Measurements from ENCODE around the gene TBCK. TPM values are rescaled to one million over a fixed set of nuclear protein-coding genes. Genes with fewer than 3 reads are reported as not detected.

The TBCK gene
- total RNA-seq, 2 experiments from 2014 or later = 38.2 to 46.2 TPM

- Mint-ChIP-seq H3K27me3 (no peaks in the 10 kb centered on the region), H3K4me1 (no peaks in the 10 kb centered on the region), H3K4me3 (no peak overlapping the region), H3K36me3 (peaks cover 19% of the 10 kb centered on the region), H3K9me3 (no peaks in the 10 kb centered on the region), H3K27ac (no peak overlapping the region)
- DNase-seq (no peak), ATAC-seq (ENCODE audit: low read depth) (no peak)
- POLR2A ChIA-PET = no interaction called here
These were observed 24.3 kb downstream of the TBCK start for GRCh38 chr4:106291678-106292077.

DNA sequence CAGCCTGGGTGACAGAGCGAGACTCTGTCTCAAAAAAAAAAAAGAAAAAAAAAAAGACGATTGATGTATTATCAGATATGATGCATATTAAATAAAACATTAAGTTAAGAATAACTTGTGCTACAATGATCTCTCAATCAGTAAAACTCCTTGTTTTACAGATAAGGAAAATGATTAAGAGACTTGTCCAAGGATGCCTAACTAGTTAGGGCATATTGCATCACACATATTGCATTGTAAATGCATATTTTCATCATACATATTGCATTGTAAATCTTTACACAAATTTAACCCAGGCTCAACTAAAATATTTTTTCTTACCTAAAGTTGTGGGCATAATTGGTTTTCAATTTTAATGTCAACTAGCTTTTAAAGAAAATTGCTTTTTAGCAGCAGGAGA, 26.3 kb downstream of the TBCK start:
- ATAC-seq (ENCODE audit: low read depth) (no peak), DNase-seq (no peak)
- Mint-ChIP-seq H3K9me3 (no peaks in the 10 kb centered on the region), H3K36me3 (peaks cover 14% of the 10 kb centered on the region), H3K4me1 (no peaks in the 10 kb centered on the region), H3K27me3 (no peaks in the 10 kb centered on the region), H3K4me3 (no peak overlapping the region), H3K27ac (no peak overlapping the region)
- POLR2A ChIA-PET = interaction anchor here (1.2 kb wide), 1 partner anchor 26 kb away, joined by 3 read pairs; no protein-coding TSS in a partner anchor

DNA sequence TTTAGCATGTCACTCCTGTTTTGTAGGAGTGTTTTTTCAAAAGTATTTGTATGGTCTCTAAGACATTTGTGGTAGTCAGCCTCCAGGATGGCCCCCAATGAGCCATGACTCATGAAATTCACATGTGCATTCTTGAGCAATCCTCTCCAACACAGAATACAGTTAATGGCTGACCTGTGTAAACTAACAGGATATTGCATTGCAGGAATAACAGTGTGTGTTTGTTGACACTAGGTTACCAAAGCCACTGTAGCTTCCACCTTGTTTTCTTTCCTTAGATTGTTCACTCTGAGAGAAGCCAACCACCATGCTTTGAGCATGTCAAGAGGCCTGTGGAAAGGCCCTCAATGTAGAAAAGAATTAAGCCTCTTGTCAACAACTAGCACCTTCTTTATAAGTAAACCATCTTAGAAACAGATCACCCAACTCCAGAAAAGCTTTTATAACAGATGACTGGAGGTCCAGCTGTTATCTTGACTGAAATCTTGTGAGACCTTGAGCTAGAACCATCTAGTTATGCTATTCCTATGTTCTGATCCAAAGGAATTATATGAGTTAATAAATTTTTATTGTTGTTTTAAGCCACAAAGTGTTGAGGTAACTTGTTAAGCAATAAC, 28.5 kb downstream of the TBCK start:
- ATAC-seq (ENCODE audit: low read depth) (no peak), DNase-seq (no peak)
- Mint-ChIP-seq H3K36me3 (peaks cover 16% of the 10 kb centered on the region), H3K9me3 (no peaks in the 10 kb centered on the region), H3K27ac (no peak overlapping the region), H3K4me1 (no peaks in the 10 kb centered on the region), H3K4me3 (no peak overlapping the region), H3K27me3 (no peaks in the 10 kb centered on the region)
- POLR2A ChIA-PET = no interaction called here

GRCh38 chr4:106286611-106287010, 29.4 kb downstream of the TBCK start:
- no peak overlapping the region for H3K4me3 Mint-ChIP-seq
- POLR2A ChIA-PET = no interaction called here
- peaks cover under 1% of the 10 kb centered on the region for H3K9me3 Mint-ChIP-seq
- H3K27ac Mint-ChIP-seq = no peak overlapping the region
- H3K4me1 Mint-ChIP-seq = no peaks in the 10 kb centered on the region
- peaks cover 23% of the 10 kb centered on the region for H3K36me3 Mint-ChIP-seq
- ATAC-seq (ENCODE audit: low read depth) (no peak), DNase-seq (no peak)
- H3K27me3 Mint-ChIP-seq = no peaks in the 10 kb centered on the region

DNA sequence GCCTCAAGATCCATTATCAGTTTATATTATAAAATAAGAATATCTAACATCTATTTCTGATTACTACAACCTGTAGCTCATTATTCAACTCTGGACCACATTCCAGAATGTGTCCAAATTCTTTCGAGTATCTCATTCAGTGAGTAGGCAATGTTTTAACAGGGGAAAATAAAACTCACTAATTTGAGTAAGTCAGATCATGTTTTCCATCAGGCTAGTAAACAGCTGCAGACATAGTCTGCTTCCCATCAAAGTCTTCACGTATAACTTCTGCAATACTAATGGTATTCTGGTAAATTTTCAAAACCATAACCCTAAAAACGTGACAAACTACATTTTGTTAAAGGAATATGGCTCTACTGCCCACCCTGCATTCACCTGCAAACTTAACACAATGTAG, 31.8 kb downstream of the TBCK start:
- ATAC-seq (ENCODE audit: low read depth) (no peak), DNase-seq (no peak)
- Mint-ChIP-seq H3K27me3 (no peaks in the 10 kb centered on the region), H3K27ac (no peak overlapping the region), H3K9me3 (peaks cover 2% of the 10 kb centered on the region), H3K36me3 (peaks cover 25% of the 10 kb centered on the region), H3K4me3 (no peak overlapping the region), H3K4me1 (peaks cover 2% of the 10 kb centered on the region)
- POLR2A ChIA-PET = no interaction called here

DNA sequence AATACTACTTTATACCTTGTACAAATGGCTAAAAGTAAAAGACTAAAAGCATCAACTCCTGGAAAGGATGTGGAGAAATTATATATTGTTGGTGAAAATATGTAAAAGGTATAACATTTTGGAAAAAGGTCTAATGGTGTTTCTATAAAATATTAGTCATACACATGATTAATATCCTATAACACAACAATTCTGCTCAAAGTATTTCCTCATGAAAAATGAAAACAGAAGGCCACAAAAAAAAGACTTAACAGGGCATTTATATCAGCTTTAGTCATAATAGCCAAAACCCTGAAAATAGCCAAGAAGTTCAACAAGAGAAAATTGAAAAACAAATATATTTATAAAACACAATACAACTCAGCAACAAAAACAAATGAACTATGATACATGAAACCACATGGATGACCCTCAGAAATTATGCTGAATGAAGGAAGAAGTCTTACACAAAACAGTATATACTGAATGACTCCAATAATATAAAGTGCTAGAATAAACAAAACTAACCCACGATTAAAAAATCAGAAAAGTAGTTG, 38.8 kb downstream of the TBCK start:
- ATAC-seq (ENCODE audit: low read depth) (no peak), DNase-seq (no peak)
- H3K27ac Mint-ChIP-seq = no peak overlapping the region
- peaks cover 2% of the 10 kb centered on the region for H3K9me3 Mint-ChIP-seq
- peaks cover 15% of the 10 kb centered on the region for H3K36me3 Mint-ChIP-seq
- no peak overlapping the region for H3K4me3 Mint-ChIP-seq
- peaks cover 4% of the 10 kb centered on the region for H3K4me1 Mint-ChIP-seq
- no peaks in the 10 kb centered on the region for H3K27me3 Mint-ChIP-seq
- POLR2A ChIA-PET = no interaction called here

DNA sequence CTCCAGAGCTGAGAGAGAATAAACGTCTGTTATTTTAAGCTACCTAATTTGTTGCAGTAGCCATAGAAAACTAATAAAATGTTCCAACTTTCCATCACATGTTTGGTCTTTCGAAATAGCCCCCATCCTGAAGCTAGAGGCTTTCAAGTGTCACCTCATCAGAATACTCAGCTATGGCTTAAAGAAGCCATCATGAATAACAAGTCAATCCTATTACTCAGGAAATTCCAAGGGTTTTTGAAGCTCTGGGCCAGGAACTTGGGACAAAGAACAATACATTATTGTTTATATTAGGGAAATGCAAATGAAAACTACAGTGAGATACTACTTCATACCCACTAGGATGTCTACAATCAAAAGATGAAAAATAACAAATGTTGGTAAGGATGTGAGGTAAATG, 42.2 kb downstream of the TBCK start:
- peaks cover 6% of the 10 kb centered on the region for H3K36me3 Mint-ChIP-seq
- no peak overlapping the region for H3K4me3 Mint-ChIP-seq
- no peaks in the 10 kb centered on the region for H3K27me3 Mint-ChIP-seq
- H3K27ac Mint-ChIP-seq = no peak overlapping the region
- no peak for DNase-seq
- H3K4me1 Mint-ChIP-seq = peaks cover 2% of the 10 kb centered on the region
- POLR2A ChIA-PET = no interaction called here
- no peaks in the 10 kb centered on the region for H3K9me3 Mint-ChIP-seq
- ATAC-seq (ENCODE audit: low read depth) = no peak

- peaks cover 4% of the 10 kb centered on the region for H3K4me1 Mint-ChIP-seq
- H3K36me3 Mint-ChIP-seq = peaks cover 3% of the 10 kb centered on the region
- POLR2A ChIA-PET = no interaction called here
- H3K27me3 Mint-ChIP-seq = no peaks in the 10 kb centered on the region
- no peak for ATAC-seq (ENCODE audit: low read depth)
- H3K27ac Mint-ChIP-seq = no peak overlapping the region
- no peak overlapping the region for H3K4me3 Mint-ChIP-seq
- DNase-seq = no peak
- H3K9me3 Mint-ChIP-seq = no peaks in the 10 kb centered on the region
These were observed 45.3 kb downstream of the TBCK start for GRCh38 chr4:106270736-106271135.

GRCh38 chr4:106269711-106270110, 46.3 kb downstream of the TBCK start:
- no peak for ATAC-seq (ENCODE audit: low read depth)
- no peak for DNase-seq
- POLR2A ChIA-PET = no interaction called here
- no peaks in the 10 kb centered on the region for H3K9me3 Mint-ChIP-seq
- H3K4me3 Mint-ChIP-seq = no peak overlapping the region
- peaks cover 4% of the 10 kb centered on the region for H3K4me1 Mint-ChIP-seq
- H3K27me3 Mint-ChIP-seq = no peaks in the 10 kb centered on the region
- peaks cover 3% of the 10 kb centered on the region for H3K36me3 Mint-ChIP-seq
- no peak overlapping the region for H3K27ac Mint-ChIP-seq

- Mint-ChIP-seq H3K4me3 (no peak overlapping the region), H3K27me3 (no peaks in the 10 kb centered on the region), H3K9me3 (no peaks in the 10 kb centered on the region), H3K4me1 (peaks cover 2% of the 10 kb centered on the region), H3K27ac (no peak overlapping the region), H3K36me3 (no peaks in the 10 kb centered on the region)
- DNase-seq (no peak), ATAC-seq (ENCODE audit: low read depth) (no peak)
- POLR2A ChIA-PET = no interaction called here
These were observed 47.2 kb downstream of the TBCK start for GRCh38 chr4:106268786-106269185.

DNA sequence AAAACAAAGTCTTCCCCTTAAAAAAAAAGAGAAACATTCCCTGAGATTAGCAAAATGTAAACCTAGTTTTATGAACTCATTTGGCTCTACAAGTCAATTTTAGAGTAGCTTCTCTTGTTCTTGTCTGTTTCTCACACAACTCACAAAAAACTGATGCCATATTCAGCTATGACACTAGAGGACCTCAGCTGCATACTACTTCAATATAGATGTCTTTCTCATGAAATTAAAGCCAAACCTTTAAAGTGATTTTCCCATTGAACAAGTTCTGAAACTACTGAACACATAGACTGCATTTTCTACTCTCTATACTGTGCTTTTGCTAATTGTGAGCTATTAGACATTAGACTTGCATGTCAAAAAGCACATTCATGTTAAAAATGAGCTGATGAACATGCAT, 49.8 kb downstream of the TBCK start:
- peaks cover 3% of the 10 kb centered on the region for H3K4me1 Mint-ChIP-seq
- ATAC-seq (ENCODE audit: low read depth) (no peak), DNase-seq (no peak)
- H3K9me3 Mint-ChIP-seq = no peaks in the 10 kb centered on the region
- H3K4me3 Mint-ChIP-seq = no peak overlapping the region
- H3K27me3 Mint-ChIP-seq = no peaks in the 10 kb centered on the region
- POLR2A ChIA-PET = no interaction called here
- no peaks in the 10 kb centered on the region for H3K36me3 Mint-ChIP-seq
- H3K27ac Mint-ChIP-seq = no peak overlapping the region

DNA sequence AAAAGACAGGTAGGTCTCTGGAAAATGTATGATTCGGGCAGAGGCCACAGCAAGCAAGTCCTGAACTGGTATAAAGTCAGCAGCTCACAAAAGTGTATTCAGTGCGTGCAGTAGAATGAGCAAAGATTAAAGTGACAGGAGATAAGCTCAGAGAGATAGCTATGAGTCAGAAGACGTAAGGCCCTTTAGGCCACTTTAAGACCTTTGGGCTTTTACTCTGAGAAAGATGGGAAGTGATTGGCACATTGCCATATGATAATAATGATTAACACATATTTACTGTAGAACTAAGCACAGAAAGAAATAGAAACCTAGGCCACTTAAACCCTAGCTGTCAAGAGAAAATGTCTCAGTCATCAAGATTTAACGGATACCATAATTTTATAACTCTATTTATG, 51.7 kb downstream of the TBCK start:
- POLR2A ChIA-PET = no interaction called here
- DNase-seq = no peak
- no peak overlapping the region for H3K4me3 Mint-ChIP-seq
- H3K9me3 Mint-ChIP-seq = no peaks in the 10 kb centered on the region
- H3K36me3 Mint-ChIP-seq = no peaks in the 10 kb centered on the region
- no peak overlapping the region for H3K27ac Mint-ChIP-seq
- no peak for ATAC-seq (ENCODE audit: low read depth)
- H3K4me1 Mint-ChIP-seq = peaks cover 3% of the 10 kb centered on the region
- no peaks in the 10 kb centered on the region for H3K27me3 Mint-ChIP-seq

GRCh38 chr4:106263594-106264330, 52.2 kb downstream of the TBCK start:
- Mint-ChIP-seq H3K36me3 (no peaks in the 10 kb centered on the region), H3K4me3 (no peak overlapping the region), H3K4me1 (peaks cover 3% of the 10 kb centered on the region), H3K27me3 (no peaks in the 10 kb centered on the region), H3K9me3 (no peaks in the 10 kb centered on the region), H3K27ac (no peak overlapping the region)
- DNase-seq = no peak
- POLR2A ChIA-PET = no interaction called here
- no peak for ATAC-seq (ENCODE audit: low read depth)

- Mint-ChIP-seq H3K9me3 (no peaks in the 10 kb centered on the region), H3K36me3 (no peaks in the 10 kb centered on the region), H3K4me3 (no peak overlapping the region), H3K27ac (no peak overlapping the region), H3K4me1 (peaks cover 2% of the 10 kb centered on the region), H3K27me3 (no peaks in the 10 kb centered on the region)
- POLR2A ChIA-PET = no interaction called here
- DNase-seq = no peak
- ATAC-seq (ENCODE audit: low read depth) = no peak
These were observed 54.0 kb downstream of the TBCK start for GRCh38 chr4:106261980-106262379.
